ENCODE results near the gene NEO1.

GRCh38 chr15:73336756-73337155, 284.5 kb downstream of the NEO1 start:
- TF ChIP-seq CTCF (IDR thresholded peaks at IDR 0.05) (no peak), POLR2A (IDR thresholded peaks at IDR 0.05) (no peak)
